Lower leg skin (tissue), 4 donors: ENCODE measurements around the gene CCDC34. TPM values are rescaled to one million over a fixed set of nuclear protein-coding genes. Genes with fewer than 3 reads are reported as not detected.

Experiments used
- DNase-seq, 2 donors: peaks; one replicate each; pipeline ENCODE4 v3.0.0-alpha.2; 2019; ENCODE audit warnings: low spot score in 2 of 2
- H3K4me3 ChIP-seq: fragments of 200-600 bp; sonication (generic); 2 replicates; pipeline ENCODE4 v1.5.1; 2017; ENCODE audit warnings: mild to moderate bottlenecking, low read depth; ENCODE audit not compliant: poor library complexity, severe bottlenecking
- POLR2A ChIP-seq, 2 donors: fragments of 450-650 bp; IDR thresholded peaks; one replicate each; pipeline ENCODE4 v1.6.1; 2016 to 2017; ENCODE audit warnings: antibody characterized with exemption in 2 of 2, mild to moderate bottlenecking in 1 of 2, moderate library complexity in 1 of 2
- WGBS, 2 donors: methylation state at CpG; one replicate each; pipeline ENCODE4 v1.1.5; 2018; 5-methylcytosine and 5-hydroxymethylcytosine counted together
- intact Hi-C: fragments of 100-400 bp; cut with DNase I; formaldehyde crosslinking; loops from one replicate; pipeline ENCODE4 v1.15.0; 2023; ENCODE audit warnings: low total_unique reads
- total RNA-seq, 4 donors: library from RNA; depleted of rRNA; stranded (reverse); fragments of >200 nt; gene quantifications; one replicate each; pipeline ENCODE4 v1.1.0, GENCODE V29; 2016
- TF ChIP-seq, protein P1 (sequence below), 3 donors: fragments of 450-650 bp; IDR thresholded peaks; one replicate each; pipeline ENCODE4 v1.5.1; 2016; ENCODE audit warnings: antibody characterized with exemption in 3 of 3, mild to moderate bottlenecking in 3 of 3, moderate library complexity in 2 of 3

CCDC34 gene
- total RNA-seq, 4 donors from 2014 or later, result 3.2 to 5.9 (median 4.6) TPM

DNA sequence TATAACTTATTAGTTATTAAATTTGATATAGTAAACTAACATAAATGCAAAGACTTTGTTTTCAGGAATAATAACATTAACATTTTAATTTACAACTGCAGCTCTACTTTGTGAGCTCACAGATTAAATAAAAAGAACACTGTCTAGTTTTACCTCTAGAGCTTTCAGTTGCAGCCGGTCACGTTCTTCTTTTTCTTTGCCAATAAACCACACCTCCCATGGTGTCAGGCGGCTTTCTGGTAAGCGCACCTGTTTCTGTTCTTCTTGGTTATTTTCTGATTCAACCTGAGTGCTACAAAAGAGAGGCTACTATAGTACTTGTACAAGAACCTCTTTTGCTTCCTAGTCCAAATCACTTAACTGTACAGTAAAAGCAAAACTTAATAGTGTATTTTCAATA, 5.8 kb downstream of the CCDC34 start:
- H3K4me3 ChIP-seq, result no peak overlapping the region
- no peak for DNase-seq
- intact Hi-C loops, result no loop called here
- WGBS, 2 donors, result 60 to 61% methylated on average over 4 of the region's 4 CpGs
- no peak for TF ChIP-seq POLR2A (IDR thresholded peaks at IDR 0.05)
- TF ChIP-seq, protein P1, sequence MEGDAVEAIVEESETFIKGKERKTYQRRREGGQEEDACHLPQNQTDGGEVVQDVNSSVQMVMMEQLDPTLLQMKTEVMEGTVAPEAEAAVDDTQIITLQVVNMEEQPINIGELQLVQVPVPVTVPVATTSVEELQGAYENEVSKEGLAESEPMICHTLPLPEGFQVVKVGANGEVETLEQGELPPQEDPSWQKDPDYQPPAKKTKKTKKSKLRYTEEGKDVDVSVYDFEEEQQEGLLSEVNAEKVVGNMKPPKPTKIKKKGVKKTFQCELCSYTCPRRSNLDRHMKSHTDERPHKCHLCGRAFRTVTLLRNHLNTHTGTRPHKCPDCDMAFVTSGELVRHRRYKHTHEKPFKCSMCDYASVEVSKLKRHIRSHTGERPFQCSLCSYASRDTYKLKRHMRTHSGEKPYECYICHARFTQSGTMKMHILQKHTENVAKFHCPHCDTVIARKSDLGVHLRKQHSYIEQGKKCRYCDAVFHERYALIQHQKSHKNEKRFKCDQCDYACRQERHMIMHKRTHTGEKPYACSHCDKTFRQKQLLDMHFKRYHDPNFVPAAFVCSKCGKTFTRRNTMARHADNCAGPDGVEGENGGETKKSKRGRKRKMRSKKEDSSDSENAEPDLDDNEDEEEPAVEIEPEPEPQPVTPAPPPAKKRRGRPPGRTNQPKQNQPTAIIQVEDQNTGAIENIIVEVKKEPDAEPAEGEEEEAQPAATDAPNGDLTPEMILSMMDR (IDR thresholded peaks at IDR 0.05), result no peak

DNA sequence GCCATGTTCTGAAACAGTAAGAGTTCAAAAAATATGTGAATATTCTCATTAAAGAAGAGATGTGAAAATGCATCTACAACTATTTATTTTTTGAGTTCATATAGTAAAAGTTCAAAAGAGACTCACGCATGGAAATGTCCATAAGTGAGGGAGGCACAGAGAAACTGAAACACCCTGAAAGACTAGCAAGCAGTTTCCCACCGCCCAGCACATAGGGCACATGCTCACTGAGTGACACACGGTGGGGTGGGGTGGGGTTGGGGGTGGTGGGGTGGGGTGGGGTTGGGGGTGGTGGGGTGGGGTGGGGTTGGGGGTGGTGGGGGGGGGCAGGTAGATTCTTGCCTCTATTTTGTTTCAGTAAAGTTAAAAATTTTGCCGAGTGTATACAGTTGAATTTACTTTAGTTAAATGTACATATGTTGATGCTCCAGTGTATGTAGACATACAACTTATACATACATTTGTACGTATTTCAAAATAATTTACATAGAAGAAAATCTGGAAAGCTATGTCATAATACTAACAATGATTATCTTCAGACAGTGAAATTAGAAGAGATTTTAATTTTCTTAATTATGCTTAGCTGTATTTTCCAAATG, 6.3 kb downstream of the CCDC34 start:
- TF ChIP-seq POLR2A (IDR thresholded peaks at IDR 0.05), result no peak
- TF ChIP-seq, protein P1 (IDR thresholded peaks at IDR 0.05), result no peak
- no peak overlapping the region for H3K4me3 ChIP-seq
- 72 to 77% methylated on average over 5 of the region's 5 CpGs for WGBS, 2 donors
- intact Hi-C loops, result no loop called here
- no peak for DNase-seq

DNA sequence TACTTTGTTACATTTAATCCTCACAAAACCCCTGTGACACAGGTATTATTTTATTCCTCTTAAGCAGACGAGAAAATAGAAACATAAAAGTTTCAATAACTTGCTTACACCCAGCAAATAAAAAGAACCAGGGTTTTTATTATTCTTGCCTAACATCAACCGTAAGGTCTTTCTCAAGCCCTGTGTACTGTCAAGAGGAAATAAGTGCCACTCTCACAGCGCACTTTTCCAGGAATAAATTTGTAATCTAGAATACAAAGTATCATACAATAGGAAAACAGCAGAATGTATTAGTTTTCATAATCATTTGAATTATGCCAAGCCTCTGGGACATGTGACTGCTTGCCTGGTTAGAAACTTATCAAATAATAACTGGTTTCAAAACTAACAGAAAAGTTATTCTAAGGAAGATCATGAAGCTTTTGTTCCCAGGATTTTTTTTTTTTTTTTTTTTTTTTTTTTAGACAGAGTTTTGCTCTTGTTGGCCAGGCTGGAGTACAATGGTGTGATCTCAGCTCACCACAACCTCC, 7.4 kb downstream of the CCDC34 start:
- H3K4me3 ChIP-seq, result no peak overlapping the region
- 52 to 63% methylated on average over 3 of the region's 3 CpGs for WGBS, 2 donors

DNA sequence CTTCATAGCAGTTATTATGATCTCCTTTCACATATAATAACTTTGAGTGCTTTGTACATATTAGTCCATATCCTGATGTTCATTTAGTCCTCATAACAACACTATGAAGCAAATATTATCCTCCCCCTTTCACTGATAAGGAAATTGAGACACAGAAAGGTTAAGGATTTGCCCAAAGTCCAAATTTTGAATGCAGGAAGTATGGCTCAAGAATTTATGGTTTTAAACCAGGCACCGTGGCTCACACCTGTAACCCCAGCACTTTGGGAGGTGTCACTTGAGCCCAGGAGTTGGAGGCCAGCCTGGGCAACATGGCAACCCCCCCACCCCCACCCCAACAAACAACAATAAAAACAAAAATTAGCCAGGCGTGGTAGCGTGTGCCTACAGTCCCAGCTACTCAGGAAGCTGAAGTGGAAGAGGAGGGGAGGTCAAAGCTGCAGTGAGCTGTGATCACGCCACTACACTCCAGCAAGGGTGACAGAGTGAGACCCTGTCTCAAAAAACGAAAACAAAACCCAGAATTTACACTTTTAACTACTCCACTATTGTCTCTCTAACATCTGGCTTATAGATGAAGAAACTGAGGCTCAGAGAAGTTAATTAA, 8.6 kb downstream of the CCDC34 start:
- TF ChIP-seq, protein P1 (IDR thresholded peaks at IDR 0.05), result no peak
- no peak for TF ChIP-seq POLR2A (IDR thresholded peaks at IDR 0.05)
- intact Hi-C loops, result no loop called here
- no peak overlapping the region for H3K4me3 ChIP-seq
- WGBS, 2 donors, result 80 to 83% methylated on average over 5 of the region's 5 CpGs
- DNase-seq, result no peak

More for the DNA sequence above, 7.4 kb downstream of the CCDC34 start:
- intact Hi-C loops, result no loop called here
- no peak for DNase-seq
- no peak for TF ChIP-seq POLR2A (IDR thresholded peaks at IDR 0.05)
- TF ChIP-seq, protein P1 (IDR thresholded peaks at IDR 0.05), result no peak

DNA sequence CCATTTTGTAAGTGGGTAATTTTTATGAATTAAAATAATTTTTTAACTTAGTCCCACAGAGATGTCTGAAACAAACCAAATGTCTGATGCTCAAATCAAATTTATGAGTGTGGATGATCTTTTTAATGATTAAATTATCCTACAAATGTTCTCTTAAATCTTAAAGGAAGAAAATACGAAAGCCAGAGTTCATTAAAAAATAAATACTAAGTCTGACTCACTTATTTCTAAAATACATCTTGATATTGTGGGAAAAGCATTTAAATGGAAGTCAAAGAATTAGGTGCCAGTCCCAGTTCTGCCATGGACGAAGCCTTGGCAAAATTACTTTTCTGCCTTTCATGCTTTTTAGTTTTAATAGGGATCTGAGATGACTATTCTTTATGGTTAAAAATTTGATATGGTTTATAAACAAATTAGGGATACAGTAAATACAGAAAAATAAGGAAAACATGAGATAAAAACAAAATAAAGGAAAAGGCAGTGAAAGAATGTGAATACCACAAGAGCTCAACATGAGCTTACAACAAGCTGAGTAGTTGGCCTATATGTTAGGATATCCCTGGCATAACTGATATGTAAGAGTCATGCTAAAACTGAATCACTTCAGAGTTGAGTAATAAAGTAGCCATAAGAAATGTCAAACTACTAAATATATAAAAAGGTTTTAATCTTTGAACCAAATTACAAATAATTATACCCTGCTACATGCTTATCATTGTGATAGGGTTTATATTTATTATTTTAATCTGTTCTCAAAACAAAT, 9.2 kb downstream of the CCDC34 start:
- no peak overlapping the region for H3K4me3 ChIP-seq
- DNase-seq, result no peak
- intact Hi-C loops, result no loop called here
- TF ChIP-seq POLR2A (IDR thresholded peaks at IDR 0.05), result no peak
- TF ChIP-seq, protein P1 (IDR thresholded peaks at IDR 0.05), result no peak
- 62 to 90% methylated on average over 2 of the region's 2 CpGs for WGBS, 2 donors
